NB4 (cell line): Measurements from ENCODE around the gene PLXDC2.

ENCODE experiments used
- MAX ChIP-seq: IDR thresholded peaks from 2 replicates; pipeline ENCODE4 v1.6.1; 2011; ENCODE audit warnings: low read depth, low read length
- POLR2A ChIP-seq: IDR thresholded peaks from 2 replicates; pipeline ENCODE4 v1.6.1; 2011; ENCODE audit warnings: mild to moderate bottlenecking; ENCODE audit not compliant: insufficient read length; ENCODE audit errors: extremely low read depth
- TF ChIP-seq, protein P1 (sequence below): IDR thresholded peaks from one replicate; pipeline ENCODE4 v1.5.1; 2012; ENCODE audit warnings: low read depth, low read length

DNA sequence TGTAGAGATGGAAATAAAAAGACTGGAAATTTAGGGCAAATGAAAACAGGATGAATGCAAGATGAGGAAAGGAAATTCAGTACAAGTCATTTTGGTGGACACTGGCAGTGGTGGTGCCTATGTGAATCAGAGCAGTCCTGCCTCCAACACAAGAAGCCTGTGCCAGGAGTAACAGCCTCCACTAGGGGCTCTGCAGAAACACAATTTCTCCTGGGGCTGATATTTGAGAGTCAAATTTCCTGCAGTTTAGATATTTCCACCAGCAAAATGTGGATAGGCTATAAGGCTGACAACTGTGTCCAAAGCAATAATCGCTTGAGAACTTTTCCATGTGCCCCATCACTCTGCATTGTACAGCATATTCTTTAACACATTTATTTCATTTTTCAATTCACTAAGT, 4.7 kb upstream of the PLXDC2 start:
- TF ChIP-seq, protein P1, sequence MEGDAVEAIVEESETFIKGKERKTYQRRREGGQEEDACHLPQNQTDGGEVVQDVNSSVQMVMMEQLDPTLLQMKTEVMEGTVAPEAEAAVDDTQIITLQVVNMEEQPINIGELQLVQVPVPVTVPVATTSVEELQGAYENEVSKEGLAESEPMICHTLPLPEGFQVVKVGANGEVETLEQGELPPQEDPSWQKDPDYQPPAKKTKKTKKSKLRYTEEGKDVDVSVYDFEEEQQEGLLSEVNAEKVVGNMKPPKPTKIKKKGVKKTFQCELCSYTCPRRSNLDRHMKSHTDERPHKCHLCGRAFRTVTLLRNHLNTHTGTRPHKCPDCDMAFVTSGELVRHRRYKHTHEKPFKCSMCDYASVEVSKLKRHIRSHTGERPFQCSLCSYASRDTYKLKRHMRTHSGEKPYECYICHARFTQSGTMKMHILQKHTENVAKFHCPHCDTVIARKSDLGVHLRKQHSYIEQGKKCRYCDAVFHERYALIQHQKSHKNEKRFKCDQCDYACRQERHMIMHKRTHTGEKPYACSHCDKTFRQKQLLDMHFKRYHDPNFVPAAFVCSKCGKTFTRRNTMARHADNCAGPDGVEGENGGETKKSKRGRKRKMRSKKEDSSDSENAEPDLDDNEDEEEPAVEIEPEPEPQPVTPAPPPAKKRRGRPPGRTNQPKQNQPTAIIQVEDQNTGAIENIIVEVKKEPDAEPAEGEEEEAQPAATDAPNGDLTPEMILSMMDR: peak; percentile 5
- no peak for TF ChIP-seq MAX
- TF ChIP-seq POLR2A: no peak
